ENCODE data around the gene NAA10.

NAA10 gene

GRCh38 chrX:153888344-153888743, 46.5 kb downstream of the NAA10 start:
- in situ Hi-C loops (cut with HindIII; ENCODE audit: low sequenced_read_pairs), result no loop called here
- no peak for DNase-seq (ENCODE audit: low read depth, low spot score)
- TF ChIP-seq CTCF (IDR thresholded peaks at IDR 0.05; ENCODE audit: low read depth, low read length), result no peak
- no peak overlapping the region for H3K4me3 ChIP-seq (ENCODE audit: low read depth, low read length)

- in situ Hi-C loops (cut with HindIII; ENCODE audit: low sequenced_read_pairs), result no loop called here
- DNase-seq (ENCODE audit: low read depth, low spot score), result no peak
- no peak overlapping the region for H3K4me3 ChIP-seq (ENCODE audit: low read depth, low read length)
- TF ChIP-seq CTCF (IDR thresholded peaks at IDR 0.05; ENCODE audit: low read depth, low read length), result no peak
Measured at GRCh38 chrX:153887385-153887784, 47.5 kb downstream of the NAA10 start.

- H3K4me3 ChIP-seq (ENCODE audit: low read depth, low read length), result no peak overlapping the region
- DNase-seq (ENCODE audit: low read depth, low spot score), result no peak
- in situ Hi-C loops (cut with HindIII; ENCODE audit: low sequenced_read_pairs), result no loop called here
- no peak for TF ChIP-seq CTCF (IDR thresholded peaks at IDR 0.05; ENCODE audit: low read depth, low read length)
Measured at GRCh38 chrX:153886915-153887314, 47.9 kb downstream of the NAA10 start.

GRCh38 chrX:153885968-153886903, 48.6 kb downstream of the NAA10 start, which contains the start of gene L1CAM:
L1CAM (minus strand) TSS chrX:153886173; CDS start chrX:153875836, 10,337 bp downstream.
- no peak within 1 kb of the TSS for H3K4me3 ChIP-seq (ENCODE audit: low read depth, low read length)
- no peak for TF ChIP-seq CTCF (IDR thresholded peaks at IDR 0.05; ENCODE audit: low read depth, low read length)
- in situ Hi-C loops (cut with HindIII; ENCODE audit: low sequenced_read_pairs), result no loop called here
- DNase-seq (ENCODE audit: low read depth, low spot score), result no peak

GRCh38 chrX:153885208-153885787, 49.5 kb downstream of the NAA10 start:
- no peak overlapping the region for H3K4me3 ChIP-seq (ENCODE audit: low read depth, low read length)
- no peak for TF ChIP-seq CTCF (IDR thresholded peaks at IDR 0.05; ENCODE audit: low read depth, low read length)
- in situ Hi-C loops (cut with HindIII; ENCODE audit: low sequenced_read_pairs), result no loop called here
- DNase-seq (ENCODE audit: low read depth, low spot score), result no peak

GRCh38 chrX:153884590-153884989, 50.2 kb downstream of the NAA10 start:
- in situ Hi-C loops (cut with HindIII; ENCODE audit: low sequenced_read_pairs), result no loop called here

More at GRCh38 chrX:153884590-153884989, 50.2 kb downstream of the NAA10 start:
- H3K4me3 ChIP-seq (ENCODE audit: low read depth, low read length), result no peak overlapping the region
- no peak for TF ChIP-seq CTCF (IDR thresholded peaks at IDR 0.05; ENCODE audit: low read depth, low read length)
- DNase-seq (ENCODE audit: low read depth, low spot score), result no peak

Data from astrocyte of the spinal cord (primary cell).